Activated CD4-positive, alpha-beta T cell treated with anti-CD3 and anti-CD28 coated beads for 1 hour (primary cell): ENCODE data around the gene CMTM4.

Experiments
- DNase-seq: peaks from one replicate; pipeline ENCODE4 v3.0.0-alpha.2; 2020

Gene CMTM4

DNA sequence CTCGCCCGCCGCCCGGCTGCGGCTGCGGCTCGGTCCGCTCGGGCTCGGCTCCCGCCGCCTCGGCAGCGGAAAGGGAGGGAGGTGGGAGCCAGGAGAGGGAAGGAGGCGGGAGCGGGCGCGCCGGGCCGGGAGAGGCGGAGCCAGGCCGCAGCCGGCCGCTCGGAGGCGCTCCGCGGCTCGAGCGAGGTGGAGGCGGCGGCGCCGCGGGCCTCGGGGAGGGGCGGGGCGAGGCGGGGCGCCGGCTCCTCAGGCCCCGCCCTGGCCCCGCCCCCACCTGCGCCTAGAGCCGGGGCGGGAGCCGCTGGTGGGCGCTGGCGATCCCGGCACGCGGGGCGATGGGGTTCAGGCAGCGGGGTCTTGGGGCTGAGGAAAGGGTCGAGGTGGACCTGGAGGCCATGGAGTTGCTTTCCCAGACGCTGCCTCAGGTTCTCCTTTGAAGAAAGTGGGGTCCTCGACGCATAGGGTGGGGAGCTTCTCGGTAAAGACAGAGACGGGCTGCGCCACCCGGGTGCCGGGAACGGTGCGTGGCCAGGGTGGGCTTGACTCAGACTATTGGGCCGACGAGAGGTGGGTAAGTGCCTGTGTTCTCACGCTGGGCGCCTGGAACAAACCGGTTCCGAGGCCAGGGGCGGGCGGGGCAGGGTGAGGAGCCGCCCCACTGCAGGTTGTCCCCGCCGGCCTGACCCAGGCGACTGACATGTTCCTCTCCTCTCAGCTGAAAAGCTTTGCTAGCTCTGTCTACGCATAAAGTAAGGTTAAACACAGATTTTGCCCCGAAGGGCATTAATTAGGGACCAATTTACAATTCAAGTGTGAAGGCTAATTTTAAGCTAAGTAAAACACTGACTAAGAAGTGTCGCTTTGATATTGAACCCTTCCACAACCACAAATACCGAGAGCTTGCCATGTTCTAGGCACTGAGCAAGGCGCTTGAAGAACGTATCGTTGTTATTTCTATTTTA lies at the start of gene CMTM4:
TSS of gene CMTM4 (minus strand) at position 75 of the 962 bp plus-strand sequence. CDS start 218 bp downstream, outside the sequence.
- peak; percentile 61 for DNase-seq

- DNase-seq: no peak
These were observed 49.5 kb upstream of the CMTM4 start for GRCh38 chr16:66746048-66746447.

DNA sequence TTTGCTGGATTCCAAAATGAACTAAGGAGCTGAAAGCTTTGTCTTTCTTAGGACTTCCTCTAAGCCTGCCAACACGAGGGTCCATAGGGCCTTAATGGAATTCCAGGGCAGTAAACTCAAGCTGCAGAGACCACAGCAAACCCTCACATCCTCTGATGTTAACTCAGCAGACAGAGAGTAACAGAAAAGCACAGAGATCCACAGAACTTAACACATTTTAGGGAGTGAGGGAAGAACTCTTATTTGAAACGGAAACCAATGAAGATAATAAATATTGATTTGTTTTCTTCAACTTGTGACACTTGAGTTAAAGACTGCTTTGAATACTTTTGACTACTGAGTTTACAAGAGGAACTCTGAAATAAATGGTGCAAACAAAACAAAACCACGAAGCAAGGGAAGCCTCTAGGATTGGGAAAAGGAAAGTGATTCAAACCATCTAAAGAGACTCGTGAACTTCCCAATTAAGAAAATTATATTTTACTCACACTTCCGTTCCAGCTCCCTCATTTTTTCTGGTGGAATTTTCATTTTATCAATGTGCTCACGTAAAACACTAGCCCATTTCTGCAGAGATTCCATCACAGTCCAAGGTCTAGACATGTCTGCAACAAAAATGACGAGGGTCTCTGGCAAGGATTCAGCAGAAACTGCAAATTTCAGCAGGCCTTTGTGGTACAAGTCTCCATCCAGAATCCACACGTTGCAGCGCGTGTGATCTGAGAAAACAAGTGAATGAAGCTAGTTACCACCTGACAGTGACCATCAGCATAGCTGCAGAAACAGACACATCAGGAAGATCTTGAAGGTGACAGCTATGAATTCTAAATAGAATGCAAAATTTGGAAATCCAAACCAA lies 45.6 kb upstream of the CMTM4 start:
- DNase-seq: no peak

DNA sequence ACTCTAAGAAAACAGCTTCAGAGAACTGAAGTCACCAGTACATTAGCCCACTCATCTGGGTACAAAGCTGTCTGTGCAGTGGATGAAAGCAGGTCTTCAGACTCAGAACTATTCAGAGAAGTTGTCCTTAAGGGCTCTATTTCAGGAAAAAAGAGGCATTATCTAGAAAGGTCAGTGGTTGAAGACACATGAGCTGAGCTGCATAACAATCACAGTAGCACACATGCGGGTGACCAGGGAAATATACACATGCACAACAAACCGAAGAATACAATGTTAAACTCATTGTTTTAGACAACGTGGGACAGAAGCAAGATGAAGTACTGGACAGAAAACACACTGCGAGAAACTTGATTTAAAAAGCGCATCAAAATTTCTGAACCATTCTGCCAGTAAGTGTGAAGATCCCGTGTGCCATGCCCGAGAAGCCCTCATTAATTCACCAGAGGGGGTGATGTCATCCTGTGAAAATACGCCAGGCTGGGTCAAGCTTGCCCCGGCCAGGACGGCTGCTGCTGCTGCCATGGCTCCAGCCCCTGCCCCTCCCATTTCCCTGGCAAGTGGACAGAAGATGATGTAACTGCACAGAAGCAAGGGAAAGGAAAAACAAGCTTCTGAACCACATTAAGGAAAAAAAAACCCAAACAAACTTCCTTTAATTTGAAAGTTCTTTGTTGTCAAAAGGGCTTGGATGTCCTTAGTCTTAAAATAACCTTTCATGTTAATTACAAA lies 44.8 kb upstream of the CMTM4 start:
- no peak for DNase-seq

DNA sequence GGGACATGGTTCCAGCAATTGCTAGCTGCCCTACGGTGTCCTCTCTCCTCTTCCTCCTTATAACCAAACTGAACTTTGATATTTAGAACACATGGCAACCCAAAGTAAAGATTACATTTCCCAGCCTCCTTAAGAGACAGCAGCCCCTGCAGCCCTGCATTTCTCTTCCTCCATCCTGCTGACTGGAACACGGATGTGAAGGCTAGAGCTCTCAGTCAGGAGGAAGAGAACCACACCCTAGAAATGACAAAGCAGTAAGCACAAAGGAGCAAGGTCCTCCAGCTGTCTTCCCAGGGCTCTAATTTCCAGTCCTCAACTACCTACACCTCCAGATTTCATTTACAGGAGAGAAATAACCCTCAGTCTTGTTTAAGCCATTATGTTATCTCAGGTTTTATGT lies 44.0 kb upstream of the CMTM4 start:
- DNase-seq: no peak

GRCh38 chr16:66740010-66740409 lies 43.5 kb upstream of the CMTM4 start:
- no peak for DNase-seq

GRCh38 chr16:66735891-66736290 lies 39.3 kb upstream of the CMTM4 start:
- DNase-seq: no peak

GRCh38 chr16:66731101-66731500 lies 34.6 kb upstream of the CMTM4 start:
- no peak for DNase-seq

- no peak for DNase-seq
These were observed 32.3 kb upstream of the CMTM4 start for GRCh38 chr16:66728804-66729203.

DNA sequence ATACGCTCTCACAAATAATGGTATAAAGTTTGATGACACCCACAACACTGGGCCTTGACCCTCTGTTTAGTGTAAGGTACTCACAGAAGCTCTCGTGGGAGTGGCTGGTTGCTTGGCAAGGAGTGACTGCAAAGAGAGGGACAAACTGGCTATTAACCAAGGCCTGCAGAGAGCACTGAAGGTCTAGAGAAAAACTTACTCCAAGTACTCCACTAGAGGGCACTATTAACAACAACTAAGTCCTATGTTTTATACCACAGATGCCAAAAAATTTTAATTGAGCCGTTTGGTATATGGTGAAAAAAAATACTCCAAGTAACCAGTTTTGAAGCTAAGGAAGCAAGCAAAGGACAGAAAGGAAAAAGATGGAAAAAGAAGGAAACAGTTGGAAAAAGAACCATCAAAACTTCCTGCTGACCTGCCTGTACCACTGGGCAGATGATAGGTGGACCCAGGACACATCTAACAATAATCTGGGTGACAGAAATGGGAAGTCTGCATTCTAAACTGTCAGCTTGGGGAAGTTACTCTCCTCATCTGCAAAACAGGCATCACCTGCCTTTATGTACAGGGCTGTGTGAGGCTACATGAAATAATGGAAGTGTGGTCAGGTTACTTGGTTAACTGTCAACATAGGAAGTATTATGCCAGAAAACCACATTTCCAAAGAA lies 31.7 kb upstream of the CMTM4 start:
- DNase-seq: no peak

GRCh38 chr16:66720766-66721165 lies 24.2 kb upstream of the CMTM4 start:
- DNase-seq: no peak

- no peak for DNase-seq
These were observed 22.7 kb upstream of the CMTM4 start for GRCh38 chr16:66719246-66719645.

GRCh38 chr16:66717776-66718175 lies 21.2 kb upstream of the CMTM4 start:
- DNase-seq: no peak

- no peak for DNase-seq
These were observed 20.7 kb upstream of the CMTM4 start for GRCh38 chr16:66717112-66717675.

- no peak for DNase-seq
These were observed 18.2 kb upstream of the CMTM4 start for GRCh38 chr16:66714654-66715307.

DNA sequence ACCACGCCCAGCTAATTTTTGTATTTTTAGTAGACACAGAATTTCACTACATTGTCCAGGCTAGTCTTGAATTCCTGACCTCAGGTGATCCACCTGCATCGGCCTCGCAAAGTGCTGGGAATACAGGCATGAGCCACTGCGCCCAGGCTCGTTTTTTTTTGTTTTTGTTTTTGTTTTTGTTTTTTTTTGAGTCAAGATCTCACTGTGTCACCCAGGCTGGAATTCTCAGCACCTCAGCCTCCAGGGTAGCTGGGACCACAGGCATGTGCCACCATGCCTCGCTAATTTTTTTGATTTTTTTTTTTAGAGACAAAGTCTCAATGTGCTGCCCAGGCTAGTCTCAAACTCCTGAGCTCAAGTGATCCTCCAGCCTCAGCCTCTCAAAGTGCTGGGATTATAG lies 17.5 kb upstream of the CMTM4 start:
- DNase-seq: no peak

- no peak for DNase-seq
These were observed 16.5 kb upstream of the CMTM4 start for GRCh38 chr16:66713076-66713475.

GRCh38 chr16:66712512-66712911 lies 16.0 kb upstream of the CMTM4 start:
- DNase-seq: no peak

- no peak for DNase-seq
These were observed 15.0 kb upstream of the CMTM4 start for GRCh38 chr16:66711581-66711980.

DNA sequence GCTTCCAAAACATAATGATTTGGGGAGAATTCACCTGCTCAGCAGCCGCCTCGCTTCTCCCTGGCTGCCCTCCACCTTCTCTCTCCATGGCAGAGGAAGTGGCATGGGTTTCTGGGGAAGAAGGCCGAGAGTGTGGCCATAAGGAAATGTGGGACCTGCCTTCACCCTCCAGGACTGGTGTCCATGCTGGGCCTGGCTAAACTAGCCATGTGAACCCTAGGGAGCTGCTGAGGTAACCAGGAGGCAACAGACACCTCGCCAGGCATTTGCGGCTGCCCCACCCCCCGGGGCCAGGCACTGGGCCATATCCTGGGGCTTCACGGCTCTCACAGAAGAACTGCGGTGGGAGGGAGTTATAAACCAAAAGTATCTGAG lies 9.9 kb upstream of the CMTM4 start:
- DNase-seq: no peak

DNA sequence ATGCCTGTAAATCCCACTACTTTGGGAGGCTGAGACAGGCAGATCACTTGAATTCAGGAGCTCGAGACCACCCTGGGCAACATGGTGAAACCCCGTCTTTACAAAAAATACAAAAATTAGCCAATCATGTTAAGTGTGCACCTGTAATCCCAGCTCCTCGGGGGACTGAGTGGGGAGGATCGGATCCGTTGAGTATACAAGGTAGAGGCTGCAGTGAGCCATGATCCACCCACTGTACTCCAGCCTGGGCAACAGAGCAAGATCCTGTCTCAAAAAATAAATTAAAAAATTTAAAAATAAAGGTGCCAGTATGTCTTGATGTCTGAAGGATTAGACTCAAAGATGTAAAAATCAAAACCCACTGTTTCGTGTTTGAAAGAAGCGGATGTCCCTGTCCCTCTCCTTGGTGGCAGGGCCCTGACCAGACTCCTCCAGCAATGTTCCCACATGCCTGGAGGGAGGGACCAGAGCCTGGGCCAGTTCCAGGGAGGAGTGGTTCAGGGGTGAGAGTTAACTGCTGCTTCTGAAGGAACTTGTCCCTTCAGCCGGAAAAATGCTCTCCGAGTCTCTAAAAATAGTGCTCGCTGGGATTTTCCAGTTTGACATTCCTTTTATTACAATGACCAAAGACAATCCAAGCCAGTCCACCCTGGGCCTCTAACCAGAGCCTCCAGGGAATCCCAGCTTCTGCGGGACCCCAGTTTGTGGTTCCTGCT lies 9.4 kb upstream of the CMTM4 start:
- DNase-seq: no peak
